ENCODE data around the gene TINAG.

TINAG gene

DNA sequence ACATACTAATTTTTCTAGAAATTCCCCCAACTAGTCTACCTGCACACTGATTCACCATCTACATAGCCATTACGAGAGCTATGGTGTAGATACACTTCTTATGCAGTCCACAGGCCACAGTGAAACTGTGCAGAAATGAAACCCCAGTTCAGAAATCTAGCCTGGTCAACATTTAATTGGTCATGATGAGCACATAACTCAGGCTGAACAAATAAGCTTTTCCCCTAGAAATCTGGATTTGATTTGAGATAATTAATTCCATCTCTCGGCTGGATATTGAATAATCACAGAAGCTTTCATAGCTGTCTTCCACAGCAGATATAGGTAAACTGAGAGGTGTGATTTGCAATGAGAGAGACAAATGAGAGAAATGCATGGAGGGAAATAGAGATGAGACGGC, 22.6 kb upstream of the TINAG start:
- H3K4me3 ChIP-seq (ENCODE audit: low read depth in 1 of 2, low read length in 2 of 2), result no peak overlapping the region
- no peak overlapping the region for H3K9ac ChIP-seq (ENCODE audit: low read length)
- no peaks in the 10 kb centered on the region for H3K9me3 ChIP-seq (ENCODE audit: low read length)
- no peaks in the 10 kb centered on the region for H3K4me1 ChIP-seq (ENCODE audit: insufficient read depth, low read length)
- H3K27ac ChIP-seq (ENCODE audit: low read depth, low read length), result no peak overlapping the region
- H3K27me3 ChIP-seq (ENCODE audit: control insufficient read depth in 1 of 2, insufficient read depth in 2 of 2, low read length in 2 of 2), result no peaks in the 10 kb centered on the region
- no peaks in the 10 kb centered on the region for H3K36me3 ChIP-seq (ENCODE audit: insufficient read depth, low read length)

DNA sequence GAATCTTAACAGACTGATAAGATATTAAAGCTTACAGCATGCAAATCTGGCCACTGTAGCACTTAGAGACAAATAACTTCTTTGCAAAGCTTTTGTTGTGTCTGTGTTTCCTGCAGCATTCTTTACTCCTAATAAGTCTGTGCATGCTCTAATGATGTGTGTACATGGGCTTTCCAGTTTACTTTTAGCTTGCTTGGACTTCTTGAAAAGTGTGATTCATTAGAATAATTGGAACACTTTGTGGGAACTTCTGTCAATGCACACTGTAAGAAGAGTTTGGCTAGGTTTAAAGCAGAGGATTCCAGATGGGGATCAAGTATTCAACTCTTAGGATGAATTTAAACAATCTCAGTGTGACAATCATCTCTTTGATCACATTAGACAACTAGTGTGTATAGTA, 22.1 kb upstream of the TINAG start:
- Histone ChIP-seq H3K36me3 (ENCODE audit: insufficient read depth, low read length) (no peaks in the 10 kb centered on the region), H3K4me3 (ENCODE audit: low read depth in 1 of 2, low read length in 2 of 2) (no peak overlapping the region), H3K27ac (ENCODE audit: low read depth, low read length) (no peak overlapping the region)

DNA sequence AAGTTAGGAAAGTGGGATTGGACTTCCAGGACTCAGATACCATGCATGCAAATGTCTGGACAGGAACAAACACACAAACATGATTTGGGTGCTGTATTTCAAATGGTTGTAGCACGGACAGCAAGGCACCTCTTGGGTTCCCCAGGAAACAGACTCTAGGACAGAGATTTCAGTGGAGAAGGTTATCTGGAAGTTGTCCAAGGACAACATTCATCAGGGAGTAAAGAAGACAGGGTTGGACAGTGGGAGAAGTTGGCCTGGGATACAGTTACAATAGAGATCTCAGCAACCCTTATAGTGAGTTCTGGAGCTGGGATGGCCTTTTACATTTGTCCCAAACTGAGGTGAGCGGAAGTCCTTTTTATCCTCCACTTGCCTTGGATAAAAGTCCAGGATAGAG, 19.8 kb upstream of the TINAG start:
- Histone ChIP-seq H3K36me3 (ENCODE audit: insufficient read depth, low read length) (no peaks in the 10 kb centered on the region), H3K27ac (ENCODE audit: low read depth, low read length) (no peak overlapping the region), H3K27me3 (ENCODE audit: control insufficient read depth in 1 of 2, insufficient read depth in 2 of 2, low read length in 2 of 2) (no peaks in the 10 kb centered on the region), H3K9ac (ENCODE audit: low read length) (no peak overlapping the region), H3K9me3 (ENCODE audit: low read length) (no peaks in the 10 kb centered on the region), H3K4me3 (ENCODE audit: low read depth in 1 of 2, low read length in 2 of 2) (no peak overlapping the region), H3K4me1 (ENCODE audit: insufficient read depth, low read length) (no peaks in the 10 kb centered on the region)

More for the DNA sequence above, 22.1 kb upstream of the TINAG start:
- Histone ChIP-seq H3K9ac (ENCODE audit: low read length) (no peak overlapping the region), H3K27me3 (ENCODE audit: control insufficient read depth in 1 of 2, insufficient read depth in 2 of 2, low read length in 2 of 2) (no peaks in the 10 kb centered on the region), H3K4me1 (ENCODE audit: insufficient read depth, low read length) (no peaks in the 10 kb centered on the region), H3K9me3 (ENCODE audit: low read length) (no peaks in the 10 kb centered on the region)

DNA sequence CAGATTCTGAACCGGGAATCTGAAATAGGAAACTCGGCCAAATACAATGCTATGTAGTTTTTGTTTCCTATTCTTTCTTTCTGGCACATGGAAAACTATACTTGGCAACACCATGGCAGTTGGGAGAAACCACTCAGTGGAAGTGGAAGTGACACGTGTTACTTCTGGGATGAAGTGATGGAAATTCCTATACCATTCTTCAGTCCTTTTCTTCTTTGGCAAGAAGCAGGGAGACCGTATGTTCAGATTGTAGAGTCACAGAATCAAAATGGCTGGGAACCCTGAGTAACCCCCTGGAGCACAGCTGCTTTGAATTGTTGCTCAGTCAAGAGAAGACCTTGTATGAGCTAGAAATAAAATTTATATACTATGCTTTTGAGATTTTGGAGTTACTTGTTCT, 18.8 kb upstream of the TINAG start:
- no peaks in the 10 kb centered on the region for H3K4me1 ChIP-seq (ENCODE audit: insufficient read depth, low read length)
- no peaks in the 10 kb centered on the region for H3K36me3 ChIP-seq (ENCODE audit: insufficient read depth, low read length)
- H3K27me3 ChIP-seq (ENCODE audit: control insufficient read depth in 1 of 2, insufficient read depth in 2 of 2, low read length in 2 of 2), result no peaks in the 10 kb centered on the region
- no peaks in the 10 kb centered on the region for H3K9me3 ChIP-seq (ENCODE audit: low read length)
- H3K27ac ChIP-seq (ENCODE audit: low read depth, low read length), result no peak overlapping the region
- H3K9ac ChIP-seq (ENCODE audit: low read length), result no peak overlapping the region
- H3K4me3 ChIP-seq (ENCODE audit: low read depth in 1 of 2, low read length in 2 of 2), result no peak overlapping the region

- no peaks in the 10 kb centered on the region for H3K4me1 ChIP-seq (ENCODE audit: insufficient read depth, low read length)
- no peak overlapping the region for H3K4me3 ChIP-seq (ENCODE audit: low read depth in 1 of 2, low read length in 2 of 2)
- H3K27me3 ChIP-seq (ENCODE audit: control insufficient read depth in 1 of 2, insufficient read depth in 2 of 2, low read length in 2 of 2), result no peaks in the 10 kb centered on the region
- H3K9ac ChIP-seq (ENCODE audit: low read length), result no peak overlapping the region
- no peak overlapping the region for H3K27ac ChIP-seq (ENCODE audit: low read depth, low read length)
- no peaks in the 10 kb centered on the region for H3K9me3 ChIP-seq (ENCODE audit: low read length)
- no peaks in the 10 kb centered on the region for H3K36me3 ChIP-seq (ENCODE audit: insufficient read depth, low read length)
Measured at GRCh38 chr6:54291146-54291545, 17.1 kb upstream of the TINAG start.

DNA sequence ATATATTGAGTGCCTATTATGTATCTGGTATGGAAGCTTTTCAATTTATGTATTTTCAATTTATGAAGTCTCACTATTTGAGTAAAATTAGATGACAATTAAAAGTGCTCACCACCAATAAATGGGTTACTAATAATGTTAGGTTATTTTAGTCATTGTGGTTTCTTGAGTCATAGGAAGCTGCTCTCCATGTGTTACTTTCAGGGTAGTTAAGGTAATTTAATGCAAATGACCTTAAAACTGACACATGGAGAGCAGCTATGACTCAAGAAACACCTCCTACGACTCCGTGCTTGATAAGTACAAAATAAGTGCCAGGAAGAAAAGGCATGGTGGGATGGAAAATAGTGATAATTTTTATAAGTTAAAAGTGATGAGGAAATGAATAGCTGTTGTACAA, 16.5 kb upstream of the TINAG start:
- Histone ChIP-seq H3K9ac (ENCODE audit: low read length) (no peak overlapping the region), H3K9me3 (ENCODE audit: low read length) (no peaks in the 10 kb centered on the region), H3K27me3 (ENCODE audit: control insufficient read depth in 1 of 2, insufficient read depth in 2 of 2, low read length in 2 of 2) (no peaks in the 10 kb centered on the region), H3K4me3 (ENCODE audit: low read depth in 1 of 2, low read length in 2 of 2) (no peak overlapping the region), H3K36me3 (ENCODE audit: insufficient read depth, low read length) (no peaks in the 10 kb centered on the region), H3K4me1 (ENCODE audit: insufficient read depth, low read length) (no peaks in the 10 kb centered on the region), H3K27ac (ENCODE audit: low read depth, low read length) (no peak overlapping the region)

DNA sequence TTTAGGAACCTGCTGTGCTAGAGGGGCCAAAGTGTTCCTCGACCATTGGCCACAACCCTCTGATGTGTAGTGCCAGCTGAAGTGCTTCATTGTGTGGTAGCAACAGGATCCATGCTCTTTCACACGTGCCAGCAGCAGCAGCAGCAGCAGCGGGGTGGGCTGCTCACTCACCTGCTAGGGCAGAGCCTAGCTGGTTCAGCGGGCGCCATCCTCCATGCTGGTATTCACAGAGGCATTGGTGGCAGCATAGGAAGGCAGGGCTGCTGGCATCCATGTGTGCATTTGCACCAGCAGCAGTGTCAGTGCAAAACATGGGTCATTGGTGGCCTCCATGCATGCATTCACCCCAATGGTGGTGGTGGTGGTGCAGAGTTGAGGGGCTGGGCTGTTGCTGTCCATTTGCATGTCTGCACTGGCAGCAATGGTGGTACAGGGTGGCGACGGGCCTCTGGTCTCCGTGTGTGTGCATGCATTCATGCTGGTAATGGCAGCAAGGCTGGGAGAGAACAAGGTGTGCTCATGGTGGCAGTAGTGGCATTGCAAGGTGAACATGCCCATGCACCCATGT, 13.2 kb upstream of the TINAG start:
- Histone ChIP-seq H3K4me1 (ENCODE audit: insufficient read depth, low read length) (no peaks in the 10 kb centered on the region), H3K27me3 (ENCODE audit: control insufficient read depth in 1 of 2, insufficient read depth in 2 of 2, low read length in 2 of 2) (no peaks in the 10 kb centered on the region), H3K36me3 (ENCODE audit: insufficient read depth, low read length) (no peaks in the 10 kb centered on the region), H3K9me3 (ENCODE audit: low read length) (no peaks in the 10 kb centered on the region), H3K27ac (ENCODE audit: low read depth, low read length) (no peak overlapping the region), H3K9ac (ENCODE audit: low read length) (no peak overlapping the region), H3K4me3 (ENCODE audit: low read depth in 1 of 2, low read length in 2 of 2) (no peak overlapping the region)

- Histone ChIP-seq H3K9me3 (ENCODE audit: low read length) (no peaks in the 10 kb centered on the region), H3K4me1 (ENCODE audit: insufficient read depth, low read length) (no peaks in the 10 kb centered on the region), H3K27me3 (ENCODE audit: control insufficient read depth in 1 of 2, insufficient read depth in 2 of 2, low read length in 2 of 2) (no peaks in the 10 kb centered on the region), H3K27ac (ENCODE audit: low read depth, low read length) (no peak overlapping the region), H3K36me3 (ENCODE audit: insufficient read depth, low read length) (no peaks in the 10 kb centered on the region), H3K9ac (ENCODE audit: low read length) (no peak overlapping the region), H3K4me3 (ENCODE audit: low read depth in 1 of 2, low read length in 2 of 2) (no peak overlapping the region)
Measured at GRCh38 chr6:54299542-54300269, 8.5 kb upstream of the TINAG start.

DNA sequence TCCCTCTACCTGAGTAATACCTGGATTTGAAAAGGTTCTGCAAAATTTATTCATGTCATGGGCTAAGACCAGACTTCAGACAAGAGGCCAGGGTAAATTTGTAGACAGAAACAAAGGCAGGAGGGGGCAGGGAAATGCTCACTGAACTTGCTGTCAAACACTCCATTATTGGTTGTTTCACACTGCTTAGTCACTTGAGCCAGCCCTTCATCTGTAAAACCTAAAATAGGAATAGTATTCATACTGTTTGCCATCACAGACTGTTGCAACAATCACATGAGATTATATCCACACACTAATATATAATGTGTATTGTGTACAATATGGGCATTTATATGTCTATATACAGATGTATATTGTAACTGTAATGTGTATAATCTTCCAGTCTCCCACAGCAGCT, 6.5 kb upstream of the TINAG start:
- no peak overlapping the region for H3K27ac ChIP-seq (ENCODE audit: low read depth, low read length)
- H3K4me1 ChIP-seq (ENCODE audit: insufficient read depth, low read length), result no peaks in the 10 kb centered on the region
- no peak overlapping the region for H3K4me3 ChIP-seq (ENCODE audit: low read depth in 1 of 2, low read length in 2 of 2)
- no peaks in the 10 kb centered on the region for H3K27me3 ChIP-seq (ENCODE audit: control insufficient read depth in 1 of 2, insufficient read depth in 2 of 2, low read length in 2 of 2)
- H3K9me3 ChIP-seq (ENCODE audit: low read length), result no peaks in the 10 kb centered on the region
- no peaks in the 10 kb centered on the region for H3K36me3 ChIP-seq (ENCODE audit: insufficient read depth, low read length)
- H3K9ac ChIP-seq (ENCODE audit: low read length), result no peak overlapping the region

DNA sequence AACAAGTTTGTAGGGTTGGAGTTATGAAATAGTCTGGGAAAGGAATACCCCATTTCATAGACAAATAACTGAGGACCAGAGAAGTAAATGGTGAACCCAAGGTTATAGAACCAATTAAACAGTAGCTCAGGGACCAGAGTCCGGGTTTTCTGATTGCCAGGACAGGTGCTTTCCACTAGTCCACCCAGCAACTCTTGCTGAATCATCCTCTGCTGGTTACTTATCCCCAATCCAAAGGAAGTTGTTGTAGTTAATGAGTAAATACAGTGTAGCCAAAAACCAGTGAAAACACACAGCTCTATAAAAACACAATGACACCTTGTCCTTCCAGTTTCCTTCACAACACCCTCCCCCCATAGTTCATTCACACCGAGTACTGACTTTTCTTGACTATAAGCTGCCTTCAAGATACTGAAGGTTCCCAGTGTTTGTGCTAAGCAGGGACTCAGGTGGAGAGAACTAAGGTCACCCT, 766 bp upstream of the TINAG start:
- H3K4me1 ChIP-seq (ENCODE audit: insufficient read depth, low read length), result no peaks in the 10 kb centered on the region
- H3K4me3 ChIP-seq (ENCODE audit: low read depth in 1 of 2, low read length in 2 of 2), result no peak overlapping the region
- no peaks in the 10 kb centered on the region for H3K27me3 ChIP-seq (ENCODE audit: control insufficient read depth in 1 of 2, insufficient read depth in 2 of 2, low read length in 2 of 2)
- no peaks in the 10 kb centered on the region for H3K9me3 ChIP-seq (ENCODE audit: low read length)
- H3K36me3 ChIP-seq (ENCODE audit: insufficient read depth, low read length), result no peaks in the 10 kb centered on the region
- H3K27ac ChIP-seq (ENCODE audit: low read depth, low read length), result no peak overlapping the region
- H3K9ac ChIP-seq (ENCODE audit: low read length), result no peak overlapping the region

DNA sequence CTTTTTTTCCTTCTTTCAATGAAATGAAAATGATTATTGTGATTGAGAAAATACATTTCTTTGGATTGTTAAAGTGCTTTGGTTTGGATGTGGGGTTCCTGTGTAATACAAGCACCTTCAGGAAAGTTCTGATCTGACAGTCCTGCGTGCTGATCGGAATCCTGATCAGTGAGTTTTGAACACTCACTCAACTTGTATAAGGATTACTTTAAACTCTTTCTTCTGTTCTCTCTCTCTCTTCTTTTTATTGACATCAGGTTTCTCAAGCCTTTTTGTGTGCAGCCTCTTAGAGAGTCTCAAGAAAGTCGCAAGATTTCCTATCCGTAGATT, 710 bp downstream of the TINAG start:
- no peak overlapping the region for H3K27ac ChIP-seq (ENCODE audit: low read depth, low read length)
- no peak overlapping the region for H3K4me3 ChIP-seq (ENCODE audit: low read depth in 1 of 2, low read length in 2 of 2)
- H3K36me3 ChIP-seq (ENCODE audit: insufficient read depth, low read length), result no peaks in the 10 kb centered on the region
- H3K4me1 ChIP-seq (ENCODE audit: insufficient read depth, low read length), result no peaks in the 10 kb centered on the region
- H3K9ac ChIP-seq (ENCODE audit: low read length), result no peak overlapping the region
- no peaks in the 10 kb centered on the region for H3K9me3 ChIP-seq (ENCODE audit: low read length)
- H3K27me3 ChIP-seq (ENCODE audit: control insufficient read depth in 1 of 2, insufficient read depth in 2 of 2, low read length in 2 of 2), result no peaks in the 10 kb centered on the region

Data from muscle layer of colon (tissue), 2 donors.